GM12801 (cell line): ENCODE results near the gene CD86.

ENCODE experiments used
- CTCF ChIP-seq: IDR thresholded peaks from one replicate; pipeline ENCODE4 v1.5.1; 2011; ENCODE audit warnings: control low read depth; ENCODE audit not compliant: insufficient read length; ENCODE audit errors: extremely low read depth

CD86 gene

GRCh38 chr3:122055215-122055614, at the start of gene CD86:
CD86 (plus strand) TSS chr3:122055362; CDS start chr3:122055490, 128 bp downstream.
- TF ChIP-seq CTCF = no peak

- TF ChIP-seq CTCF = no peak
These were observed 48.9 kb upstream of the CD86 start for GRCh38 chr3:122006267-122006666.

GRCh38 chr3:122008166-122008565, 47.0 kb upstream of the CD86 start:
- TF ChIP-seq CTCF = no peak

GRCh38 chr3:122010506-122010905, 44.7 kb upstream of the CD86 start:
- TF ChIP-seq CTCF = no peak

GRCh38 chr3:122011396-122011795, 43.8 kb upstream of the CD86 start:
- TF ChIP-seq CTCF = no peak

GRCh38 chr3:122012821-122013220, 42.3 kb upstream of the CD86 start:
- no peak for TF ChIP-seq CTCF

GRCh38 chr3:122013448-122013925, 41.7 kb upstream of the CD86 start:
- no peak for TF ChIP-seq CTCF

- no peak for TF ChIP-seq CTCF
These were observed 40.4 kb upstream of the CD86 start for GRCh38 chr3:122014741-122015140.
